Fibroblast of lung (primary cell): ENCODE results near the gene TRPM3.

ENCODE experiments used
- EZH2 ChIP-seq: IDR thresholded peaks from 2 replicates; pipeline ENCODE4 v1.5.1; 2012; ENCODE audit warnings: low read length, control low read depth, mild to moderate bottlenecking; ENCODE audit errors: missing control alignments
- TF ChIP-seq, protein P1 (sequence below), 2 donors: IDR thresholded peaks in 1 of 2; conservative IDR thresholded peaks in 1 of 2; 1 replicate in 1 of 2; 2 replicates in 1 of 2; pipeline ENCODE4 v1.5.1; 2011 to 2012; ENCODE audit warnings: low read length in 2 of 2, control low read depth in 1 of 2, inconsistent platforms in 1 of 2, low read depth in 1 of 2, mild to moderate bottlenecking in 1 of 2

DNA sequence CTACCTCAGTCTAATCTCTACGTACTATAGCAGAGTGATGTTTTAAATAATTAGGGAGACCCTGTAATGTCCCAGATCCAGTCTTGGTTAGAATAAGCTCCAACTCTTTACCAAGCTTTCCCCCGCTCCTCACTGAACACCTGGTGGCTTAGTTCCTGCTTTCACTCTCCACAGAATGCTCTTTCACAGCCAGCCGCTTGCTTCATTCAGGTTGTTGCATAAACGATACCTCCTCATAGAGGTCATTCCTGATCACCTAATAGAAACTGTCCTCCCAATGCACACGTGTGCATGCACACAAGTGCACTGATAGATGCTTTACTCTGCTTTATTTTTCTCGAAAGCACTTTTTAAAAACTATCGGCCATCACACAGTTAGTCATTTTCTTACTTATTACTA, 298.1 kb downstream of the TRPM3 start:
- TF ChIP-seq, protein P1, sequence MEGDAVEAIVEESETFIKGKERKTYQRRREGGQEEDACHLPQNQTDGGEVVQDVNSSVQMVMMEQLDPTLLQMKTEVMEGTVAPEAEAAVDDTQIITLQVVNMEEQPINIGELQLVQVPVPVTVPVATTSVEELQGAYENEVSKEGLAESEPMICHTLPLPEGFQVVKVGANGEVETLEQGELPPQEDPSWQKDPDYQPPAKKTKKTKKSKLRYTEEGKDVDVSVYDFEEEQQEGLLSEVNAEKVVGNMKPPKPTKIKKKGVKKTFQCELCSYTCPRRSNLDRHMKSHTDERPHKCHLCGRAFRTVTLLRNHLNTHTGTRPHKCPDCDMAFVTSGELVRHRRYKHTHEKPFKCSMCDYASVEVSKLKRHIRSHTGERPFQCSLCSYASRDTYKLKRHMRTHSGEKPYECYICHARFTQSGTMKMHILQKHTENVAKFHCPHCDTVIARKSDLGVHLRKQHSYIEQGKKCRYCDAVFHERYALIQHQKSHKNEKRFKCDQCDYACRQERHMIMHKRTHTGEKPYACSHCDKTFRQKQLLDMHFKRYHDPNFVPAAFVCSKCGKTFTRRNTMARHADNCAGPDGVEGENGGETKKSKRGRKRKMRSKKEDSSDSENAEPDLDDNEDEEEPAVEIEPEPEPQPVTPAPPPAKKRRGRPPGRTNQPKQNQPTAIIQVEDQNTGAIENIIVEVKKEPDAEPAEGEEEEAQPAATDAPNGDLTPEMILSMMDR (conservative IDR thresholded peaks at IDR 0.05 in 1 of 2, IDR thresholded peaks at IDR 0.05 in 1 of 2; ENCODE audit: low read depth in 1 of 2, low read length in 2 of 2), result no peak
- no peak for TF ChIP-seq EZH2
